ENCODE results near the gene ZFR2.

GRCh38 chr19:3775831-3776230 lies 93.0 kb downstream of the ZFR2 start:
- TF ChIP-seq, protein P1, sequence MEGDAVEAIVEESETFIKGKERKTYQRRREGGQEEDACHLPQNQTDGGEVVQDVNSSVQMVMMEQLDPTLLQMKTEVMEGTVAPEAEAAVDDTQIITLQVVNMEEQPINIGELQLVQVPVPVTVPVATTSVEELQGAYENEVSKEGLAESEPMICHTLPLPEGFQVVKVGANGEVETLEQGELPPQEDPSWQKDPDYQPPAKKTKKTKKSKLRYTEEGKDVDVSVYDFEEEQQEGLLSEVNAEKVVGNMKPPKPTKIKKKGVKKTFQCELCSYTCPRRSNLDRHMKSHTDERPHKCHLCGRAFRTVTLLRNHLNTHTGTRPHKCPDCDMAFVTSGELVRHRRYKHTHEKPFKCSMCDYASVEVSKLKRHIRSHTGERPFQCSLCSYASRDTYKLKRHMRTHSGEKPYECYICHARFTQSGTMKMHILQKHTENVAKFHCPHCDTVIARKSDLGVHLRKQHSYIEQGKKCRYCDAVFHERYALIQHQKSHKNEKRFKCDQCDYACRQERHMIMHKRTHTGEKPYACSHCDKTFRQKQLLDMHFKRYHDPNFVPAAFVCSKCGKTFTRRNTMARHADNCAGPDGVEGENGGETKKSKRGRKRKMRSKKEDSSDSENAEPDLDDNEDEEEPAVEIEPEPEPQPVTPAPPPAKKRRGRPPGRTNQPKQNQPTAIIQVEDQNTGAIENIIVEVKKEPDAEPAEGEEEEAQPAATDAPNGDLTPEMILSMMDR (IDR thresholded peaks at IDR 0.05): no peak
- TF ChIP-seq POLR2A (IDR thresholded peaks at IDR 0.05): no peak
